NB4 (cell line): ENCODE results near the gene TSC1.

ENCODE experiments used
- CTCF ChIP-seq: IDR thresholded peaks from one replicate; pipeline ENCODE4 v1.5.1; 2012; ENCODE audit warnings: low read depth, low read length
- MAX ChIP-seq: IDR thresholded peaks from 2 replicates; pipeline ENCODE4 v1.6.1; 2011; ENCODE audit warnings: low read depth, low read length
- MYC ChIP-seq: IDR thresholded peaks from 2 replicates; pipeline ENCODE4 v1.6.1; 2011; ENCODE audit warnings: low read depth, low read length
- POLR2A ChIP-seq: IDR thresholded peaks from 2 replicates; pipeline ENCODE4 v1.6.1; 2011; ENCODE audit warnings: mild to moderate bottlenecking; ENCODE audit not compliant: insufficient read length; ENCODE audit errors: extremely low read depth

GRCh38 chr9:132927704-132928103, 16.7 kb downstream of the TSC1 start:
- TF ChIP-seq CTCF = no peak
- TF ChIP-seq POLR2A = no peak
- TF ChIP-seq MAX = no peak
- no peak for TF ChIP-seq MYC
